Activated T-helper 1 cell treated with Interleukin-2 at 50 U/mL for 16 hours (primary cell): ENCODE results near the gene KRT17.
"Not testable (repeated sequence)": the region's sequence is repeated elsewhere in the genome, so short reads cannot be mapped to it uniquely, and the experiment has no call there.

ENCODE experiments used
- DNase-seq: peaks from one replicate; pipeline ENCODE4 v3.0.0-alpha.2; 2020; ENCODE audit warnings: low read depth

The KRT17 gene

DNA sequence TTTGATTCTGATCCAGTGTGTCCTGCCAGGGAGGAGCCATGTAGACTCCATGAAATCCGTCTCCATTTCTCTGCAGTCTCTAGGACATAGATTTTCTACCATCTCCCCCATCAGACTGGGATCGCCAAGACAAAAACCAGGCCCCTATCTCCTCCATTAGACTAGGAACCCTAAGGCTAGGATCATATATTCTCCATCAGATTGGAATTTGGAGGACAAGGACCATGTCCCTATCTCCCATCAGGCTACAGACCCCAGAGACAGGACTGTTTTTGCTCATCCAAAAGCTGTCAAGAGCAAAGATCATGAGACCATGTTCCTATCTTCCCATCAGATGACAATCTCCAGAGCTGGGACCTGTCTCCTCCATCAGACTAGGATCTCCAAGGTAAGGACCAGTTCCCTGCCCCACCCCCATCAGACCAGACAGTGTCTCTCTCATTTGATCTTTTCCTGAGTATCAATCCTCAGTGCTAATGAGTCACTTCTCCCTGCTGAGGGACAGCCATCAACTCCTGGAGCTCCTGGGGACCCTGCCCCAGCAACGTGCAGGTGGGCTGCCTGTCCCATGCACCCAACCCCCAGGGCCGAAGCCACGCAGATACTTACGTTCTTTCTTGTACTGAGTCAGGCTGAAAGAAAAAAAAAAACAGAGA is 4.3 kb downstream of the KRT17 start:
- DNase-seq: not testable (repeated sequence)

DNA sequence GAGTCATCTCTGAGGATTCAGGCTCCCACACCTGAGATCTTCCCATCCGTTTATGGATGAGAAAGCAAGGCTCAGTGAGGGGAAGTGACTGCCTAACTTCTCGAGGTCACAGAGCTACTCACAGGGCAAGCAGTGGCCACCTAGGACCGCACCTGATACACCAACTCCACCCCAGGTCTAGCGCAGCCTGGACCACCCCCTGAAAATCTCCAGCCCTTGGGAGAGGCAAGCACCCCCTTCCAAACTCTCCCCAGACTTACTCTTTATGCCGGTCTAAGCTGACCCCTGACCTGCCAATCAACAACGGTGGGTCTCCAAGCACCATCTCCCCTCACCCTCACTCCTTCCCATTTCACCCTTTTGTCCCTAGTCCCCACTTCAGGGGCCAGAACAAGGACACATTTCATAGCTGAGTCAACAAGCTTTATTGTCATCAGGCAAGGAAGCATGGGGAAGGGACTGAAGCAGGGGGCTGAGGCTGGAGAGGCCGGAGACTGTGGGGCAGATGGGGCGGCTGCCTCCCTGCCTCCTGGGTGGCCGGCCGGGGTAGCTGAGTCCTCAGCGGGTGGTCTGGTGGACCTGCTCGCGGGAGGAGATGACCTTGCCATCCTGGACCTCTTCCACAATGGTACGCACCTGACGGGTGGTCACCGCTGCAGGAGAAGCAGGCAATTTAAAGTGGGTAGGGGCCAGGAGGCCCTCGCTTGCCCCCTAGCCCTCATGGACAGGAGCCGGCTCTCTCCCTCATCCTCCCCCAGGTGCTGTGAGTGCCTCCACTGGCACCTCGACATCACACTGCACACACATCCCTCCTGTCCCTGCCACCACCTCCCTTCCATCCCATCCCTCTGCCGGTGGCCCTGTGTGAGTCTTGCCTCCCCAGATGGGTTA is 5.1 kb downstream of the KRT17 start:
- no peak for DNase-seq

DNA sequence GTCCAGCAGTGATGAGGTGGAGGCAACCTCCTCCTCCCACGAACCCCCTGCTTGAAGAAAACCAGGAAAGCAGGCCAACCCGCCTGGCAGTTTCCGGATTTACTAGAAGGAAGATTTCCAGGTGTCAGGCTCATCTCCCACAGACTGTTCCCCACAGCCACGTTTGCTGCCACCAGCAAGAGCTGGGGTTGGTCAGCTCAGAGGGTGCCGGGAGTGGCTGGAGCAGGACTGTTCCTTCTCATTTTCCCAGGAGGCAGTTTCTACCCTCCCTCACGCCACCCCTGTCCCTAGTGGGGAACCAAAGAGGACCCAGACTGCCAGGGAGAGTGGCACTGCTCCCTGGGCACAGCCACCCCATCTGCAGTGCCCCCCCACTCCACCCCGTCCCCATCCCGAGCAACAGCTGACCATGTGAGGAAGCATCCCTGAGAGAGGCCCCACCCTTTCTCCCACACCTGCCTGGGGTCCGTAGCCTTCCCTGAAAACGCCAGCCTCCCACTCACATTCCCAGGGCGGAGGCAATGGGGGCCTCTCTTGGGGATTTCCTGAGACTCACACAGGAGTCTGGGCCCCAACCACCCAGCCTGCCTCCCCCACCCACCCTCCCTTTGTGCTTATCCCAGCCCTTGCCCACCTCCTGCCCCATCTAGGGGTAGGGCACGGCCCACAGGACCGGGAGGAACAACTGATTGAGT is 5.9 kb downstream of the KRT17 start:
- DNase-seq: no peak

DNA sequence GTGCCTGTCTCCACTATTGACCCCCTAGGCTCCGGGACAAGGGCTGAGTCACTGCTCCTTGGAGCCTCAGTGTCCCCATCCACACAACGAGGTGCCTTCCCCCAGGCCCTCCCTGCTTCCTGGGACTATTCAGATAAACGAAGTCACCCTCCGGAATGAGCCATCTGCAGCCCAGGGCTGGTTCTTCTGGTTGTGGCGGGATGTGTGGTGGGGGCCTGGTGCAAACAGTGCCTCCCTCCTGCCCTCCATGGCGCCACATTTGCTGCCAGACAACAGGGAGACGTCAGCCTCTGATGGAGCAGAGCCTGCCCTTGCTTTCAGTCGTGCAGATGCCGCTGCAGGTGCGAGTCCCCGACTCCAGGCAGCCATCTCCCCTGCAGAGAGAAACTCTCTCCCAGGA is 6.7 kb downstream of the KRT17 start:
- DNase-seq: no peak

DNA sequence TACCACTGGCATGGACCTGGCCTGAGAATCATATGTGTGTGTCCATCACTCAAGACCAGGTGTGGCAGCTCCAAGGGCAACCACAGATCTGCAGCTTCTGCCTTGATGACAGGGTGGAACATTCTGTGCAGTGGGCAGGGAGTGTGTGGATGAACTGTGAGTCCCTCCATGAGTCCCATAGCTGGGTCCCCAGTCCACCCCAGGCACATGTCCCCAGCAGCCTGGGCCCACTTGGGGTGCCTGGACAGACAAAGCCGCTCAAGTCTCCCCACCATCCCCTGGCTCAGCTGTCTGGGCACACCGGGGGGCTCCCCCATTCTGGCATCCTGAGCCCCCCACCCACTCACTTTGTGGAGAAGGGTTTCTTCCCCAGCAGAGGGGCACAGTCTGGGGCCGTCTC is 7.2 kb downstream of the KRT17 start:
- no peak for DNase-seq

DNA sequence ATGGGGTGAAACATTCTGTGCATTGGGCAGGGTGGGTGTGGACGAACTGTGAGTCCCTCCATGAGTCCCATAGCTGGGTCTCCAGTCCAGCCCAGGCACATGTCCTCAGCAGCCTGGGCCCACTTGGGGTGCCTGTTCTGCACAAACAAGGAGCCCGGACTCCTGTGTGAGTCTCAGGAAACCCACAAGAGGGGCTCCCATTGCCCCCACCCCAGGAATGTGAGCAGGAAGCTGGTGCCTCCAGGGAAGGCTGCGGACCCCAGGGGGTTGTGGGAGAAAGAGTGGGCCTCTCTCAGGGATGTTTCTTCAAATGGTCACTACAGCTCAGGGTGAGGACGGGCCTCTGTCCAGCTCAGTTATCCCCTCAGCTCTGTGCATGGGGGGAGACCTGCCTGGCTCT is 7.9 kb downstream of the KRT17 start:
- DNase-seq: not testable (repeated sequence)

DNA sequence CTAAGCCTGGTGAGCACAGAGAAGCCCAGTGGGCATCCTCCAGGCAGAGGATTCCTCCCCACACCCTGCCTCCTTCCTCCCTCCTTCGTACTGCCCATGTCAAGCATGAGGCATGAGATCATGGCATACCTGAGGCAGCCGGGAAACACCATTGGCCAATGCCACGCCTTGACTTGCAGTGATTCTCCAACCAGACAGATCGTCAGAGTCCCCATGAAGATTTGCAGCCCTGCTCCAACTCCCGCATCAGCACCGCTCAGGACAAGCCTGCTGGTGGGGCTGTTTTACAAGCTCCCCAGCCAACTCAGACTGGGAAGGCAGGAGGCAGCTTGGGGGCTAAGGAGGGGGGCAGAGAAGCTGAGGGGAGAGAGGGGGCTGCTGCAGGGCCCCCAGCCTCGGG is 8.9 kb downstream of the KRT17 start:
- DNase-seq: no peak

DNA sequence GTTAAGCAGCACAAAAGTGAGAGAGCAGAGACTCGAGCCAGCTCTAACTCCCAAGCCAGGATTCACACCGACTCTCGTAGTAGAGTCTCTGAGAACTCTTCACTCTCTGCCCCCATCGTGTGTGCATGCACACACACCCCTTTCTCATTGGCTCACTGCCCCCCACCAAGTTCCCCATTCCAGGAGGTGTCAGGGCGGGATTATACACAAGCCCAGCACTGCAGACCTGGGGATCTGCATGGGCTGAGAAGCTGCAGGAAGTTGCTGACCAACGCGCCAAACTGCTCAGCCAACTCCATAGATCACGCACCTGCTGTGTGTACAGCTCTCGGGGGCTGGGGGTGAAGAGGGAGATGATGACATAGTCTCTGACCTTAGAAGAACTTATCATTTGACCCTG is 9.6 kb downstream of the KRT17 start:
- not testable (repeated sequence) for DNase-seq

DNA sequence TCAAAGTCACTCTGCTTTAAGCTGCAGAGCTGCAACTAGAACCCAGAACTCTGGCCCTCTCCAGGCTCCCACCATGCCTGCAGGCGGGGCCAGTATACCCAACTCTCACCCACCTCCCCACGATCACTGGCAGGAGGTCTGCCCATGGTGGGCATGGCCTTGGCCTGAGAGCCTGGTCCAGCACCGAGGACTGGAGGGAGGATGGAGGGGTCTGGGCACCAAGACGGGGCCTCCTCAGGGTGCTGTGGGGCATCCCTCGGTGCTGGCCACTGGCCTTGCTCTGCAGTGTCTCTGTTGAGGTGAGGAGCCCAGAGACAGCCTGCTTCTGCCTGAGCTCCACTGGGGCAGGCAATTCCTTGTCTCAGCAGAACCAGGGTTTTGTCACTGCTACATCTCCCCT is 10.3 kb downstream of the KRT17 start:
- DNase-seq: no peak

DNA sequence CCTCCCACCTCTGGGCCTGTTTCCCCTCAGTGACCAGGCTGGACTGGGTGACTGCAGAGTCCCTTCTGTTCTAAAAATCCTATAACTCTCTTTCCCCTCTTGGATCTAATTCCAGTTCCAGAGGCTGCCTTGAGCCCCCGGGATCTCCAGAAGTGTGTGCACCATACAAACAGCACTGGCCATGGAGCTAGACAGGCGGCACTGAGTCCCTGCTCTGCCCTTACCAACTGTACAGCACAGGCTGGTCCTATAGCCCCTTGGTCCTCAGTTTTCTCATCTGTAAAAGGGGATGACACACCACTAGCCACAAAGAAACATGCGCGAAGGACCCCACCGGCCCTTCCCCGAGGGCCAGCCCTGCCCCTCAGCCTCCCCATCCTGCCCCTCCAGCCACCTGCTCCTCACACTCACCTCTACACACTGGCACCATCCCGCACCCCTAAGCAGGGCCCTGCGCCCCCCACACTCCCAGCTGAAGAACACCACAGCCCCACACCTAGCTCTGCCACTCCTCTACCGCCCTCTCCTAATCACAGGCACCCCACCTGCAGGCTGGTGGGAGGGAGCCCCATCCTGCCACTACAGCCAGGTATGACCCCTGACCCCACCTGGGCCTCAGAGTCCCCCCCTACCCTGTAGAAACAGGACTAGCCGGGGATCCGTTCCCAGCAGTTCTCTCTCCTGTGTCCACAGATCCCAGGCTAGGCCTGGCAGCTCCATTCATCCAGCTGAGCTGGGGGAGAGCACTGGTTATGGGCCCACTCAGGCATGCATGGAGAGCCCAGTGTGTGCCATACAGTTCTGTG is 10.9 kb downstream of the KRT17 start:
- no peak for DNase-seq

DNA sequence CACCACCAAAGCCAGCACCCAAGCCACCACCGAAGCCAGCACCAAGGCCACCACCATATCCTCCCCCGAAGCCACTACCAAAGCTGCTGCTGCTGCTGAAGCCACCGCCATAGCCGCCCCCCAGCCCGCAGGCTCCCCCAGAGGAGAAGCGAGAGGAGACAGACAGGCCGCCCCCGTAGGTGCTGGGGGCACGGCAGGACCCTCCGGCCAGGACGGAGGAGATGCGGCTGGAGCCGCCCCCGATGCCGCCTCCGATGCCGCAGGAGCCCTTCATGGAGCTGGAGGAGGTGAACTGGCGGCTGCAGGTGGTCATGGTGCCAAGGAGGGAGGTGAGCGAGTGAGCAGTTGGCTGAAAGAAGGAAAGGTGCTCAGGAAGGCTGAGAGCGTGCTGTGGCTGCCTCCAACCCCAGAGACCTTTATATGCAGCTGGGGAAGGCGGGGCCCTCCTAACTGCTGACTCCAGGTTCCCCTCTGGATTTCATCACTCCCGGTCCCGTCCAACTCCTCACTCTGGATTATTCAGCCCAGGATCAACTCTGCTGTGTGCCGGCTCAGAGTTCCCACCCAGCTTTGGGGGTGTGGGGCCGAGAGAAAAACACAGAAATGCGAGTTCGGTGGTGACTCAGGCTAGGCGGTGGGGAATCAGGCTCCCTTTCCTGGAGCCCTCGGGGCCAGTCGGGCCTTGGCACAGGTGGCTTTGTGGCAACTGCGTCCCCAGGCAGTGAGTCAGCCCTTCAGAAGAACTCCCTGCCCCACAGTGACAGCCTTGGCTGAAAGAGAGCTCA is 11.8 kb downstream of the KRT17 start, which contains the start of gene KRT16:
Gene KRT16, minus strand, starts transcription at position 392 of the 785 bp plus-strand sequence. Its CDS starts 79 bp downstream, at position 313.
- DNase-seq: not testable (repeated sequence)

DNA sequence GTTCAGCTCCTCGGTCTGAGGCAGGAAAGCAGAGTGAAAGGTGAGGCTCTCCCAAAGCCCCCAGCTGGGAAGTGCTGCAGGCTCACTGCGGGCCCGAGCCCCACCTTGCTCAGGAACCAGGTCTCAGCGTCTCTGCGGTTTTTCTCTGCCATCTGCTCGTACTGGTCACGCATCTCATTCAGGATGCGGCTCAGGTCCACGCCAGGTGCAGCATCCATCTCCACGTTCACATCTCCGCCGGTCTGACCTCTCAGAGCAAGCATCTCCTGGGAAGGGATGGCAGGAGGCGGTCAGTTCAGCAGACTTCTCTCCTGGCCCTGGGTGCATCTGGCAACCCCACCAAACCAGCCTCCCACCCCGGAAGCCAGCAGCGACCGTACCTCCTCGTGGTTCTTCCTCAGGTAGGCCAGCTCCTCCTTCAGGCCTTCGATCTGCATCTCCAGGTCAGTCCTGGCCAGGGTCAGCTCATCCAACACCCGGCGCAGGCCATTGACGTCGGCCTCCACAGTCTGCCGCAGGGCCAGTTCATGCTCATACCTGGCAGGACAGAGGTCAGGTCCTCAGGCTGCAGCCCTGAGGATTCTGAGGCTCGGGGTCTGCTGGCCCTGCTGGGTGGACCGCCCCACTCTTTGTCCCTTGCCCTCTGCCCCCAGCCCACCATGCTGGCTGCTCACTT is 13.3 kb downstream of the KRT17 start:
- no peak for DNase-seq

DNA sequence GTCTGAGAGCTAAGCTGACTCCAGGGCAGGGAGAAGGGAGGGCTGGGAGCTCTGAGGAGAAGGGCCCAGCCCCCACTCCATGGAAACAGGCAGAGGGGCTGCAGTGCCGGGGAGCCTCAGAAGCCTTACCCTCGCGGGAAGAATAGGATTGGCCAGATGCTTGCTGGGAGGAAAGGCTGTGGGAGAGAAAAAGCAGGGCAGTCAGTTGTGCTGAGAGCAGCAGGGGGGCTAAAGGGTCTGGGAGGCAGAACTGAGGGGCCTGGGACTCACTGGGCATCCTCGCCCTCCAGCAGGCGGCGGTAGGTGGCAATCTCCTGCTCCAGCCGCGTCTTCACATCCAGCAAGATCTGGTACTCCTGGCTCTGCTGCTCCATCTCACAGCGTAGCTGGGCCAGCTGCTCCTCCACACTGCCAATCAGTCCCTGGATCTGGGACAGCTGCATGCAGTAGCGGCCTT is 14.3 kb downstream of the KRT17 start:
- DNase-seq: not testable (repeated sequence)

DNA sequence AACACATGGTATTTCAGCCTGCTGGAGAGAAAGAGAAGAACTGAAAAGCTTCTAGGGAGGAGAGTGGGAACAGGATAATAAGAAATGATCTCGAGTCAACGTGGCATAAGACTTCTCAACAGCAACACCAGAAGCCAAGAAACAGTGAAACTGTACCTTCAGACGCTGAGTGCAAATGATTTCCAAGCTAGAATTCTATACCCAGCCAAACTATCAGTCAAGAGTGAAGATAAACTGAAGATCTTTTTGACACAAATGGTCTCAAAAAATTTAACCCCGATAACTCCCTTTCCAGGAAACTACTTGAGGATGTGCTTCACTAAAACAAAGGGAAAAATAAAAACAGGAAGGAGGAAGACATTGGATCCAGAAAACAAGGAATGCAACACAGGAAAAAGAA is 17.4 kb downstream of the KRT17 start:
- DNase-seq: not testable (repeated sequence)

DNA sequence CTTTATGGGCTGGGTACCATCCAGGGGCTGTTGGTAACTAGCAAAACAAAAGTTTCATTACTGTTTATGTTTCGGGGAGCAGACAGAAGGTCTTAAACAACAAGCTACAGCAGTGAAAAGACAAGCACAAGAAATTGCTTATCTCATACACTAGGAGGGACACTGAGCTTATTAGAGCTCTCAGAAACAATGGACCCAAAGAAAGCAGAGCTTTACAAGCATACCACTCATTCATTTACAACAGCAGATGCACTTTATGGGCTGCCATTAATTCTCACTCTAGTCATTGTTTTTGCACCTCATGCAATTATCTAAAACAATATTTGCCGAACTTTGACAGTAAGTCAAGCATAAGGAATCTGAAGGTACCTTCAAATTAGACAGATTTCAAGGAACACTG is 21.9 kb downstream of the KRT17 start:
- no peak for DNase-seq

DNA sequence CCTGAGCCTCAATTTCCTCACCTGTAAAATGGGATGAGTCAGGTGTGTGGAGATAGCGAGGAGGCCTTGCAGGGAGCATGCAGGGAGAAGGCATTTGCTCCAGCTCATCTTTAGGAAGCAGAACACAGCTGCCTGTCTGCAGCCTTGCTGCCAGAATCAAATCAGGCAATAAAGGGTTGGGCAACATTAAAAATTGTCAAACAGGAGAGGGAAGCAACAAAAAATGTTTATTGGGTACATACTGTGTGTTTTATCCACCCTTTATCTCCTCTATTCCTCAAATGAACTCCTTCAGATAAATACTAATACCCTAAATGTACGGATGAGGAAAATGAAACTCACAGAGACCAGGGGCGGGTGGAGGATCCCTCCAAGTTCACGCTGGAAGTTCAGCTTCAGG is 24.1 kb downstream of the KRT17 start:
- DNase-seq: no peak

DNA sequence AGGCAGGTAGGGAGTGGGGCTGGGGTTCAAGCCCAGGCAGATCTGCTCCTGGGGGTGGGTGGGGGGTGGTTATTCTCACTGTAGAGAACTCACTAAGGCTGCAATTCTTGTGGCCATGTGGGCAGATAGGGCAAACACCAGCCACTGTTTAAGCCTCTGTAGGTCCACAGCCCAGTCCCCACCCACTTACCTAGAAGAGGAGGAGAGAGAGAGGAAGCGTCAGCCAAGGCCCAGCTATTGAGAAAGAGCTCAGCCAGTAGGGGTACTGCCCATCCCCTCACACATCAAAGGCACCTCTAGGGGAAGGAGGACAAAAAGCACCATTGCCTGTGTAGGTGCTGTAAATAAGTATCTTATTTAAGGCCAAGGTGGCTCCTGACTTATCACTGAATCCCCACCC is 24.7 kb downstream of the KRT17 start:
- no peak for DNase-seq

DNA sequence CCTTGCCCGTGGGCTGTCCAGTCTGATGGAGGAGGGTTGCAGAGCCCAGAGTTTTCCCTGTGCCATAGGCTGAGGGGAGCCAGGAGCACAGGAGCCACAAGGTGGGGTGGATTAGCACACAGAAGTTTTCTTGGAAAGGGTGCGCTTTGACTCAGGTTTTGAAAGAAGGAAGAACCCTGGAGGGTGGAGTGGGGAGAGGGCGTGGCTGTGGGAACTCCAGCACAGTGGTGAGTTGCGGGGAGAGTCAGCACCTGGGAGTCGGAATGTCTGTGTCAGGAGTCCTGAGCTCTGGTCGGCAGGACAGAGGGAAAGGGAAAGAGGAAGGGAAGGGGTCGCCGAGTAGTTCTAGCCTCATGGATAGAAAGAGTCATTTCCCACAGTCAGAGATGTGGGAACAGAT is 28.8 kb downstream of the KRT17 start:
- no peak for DNase-seq

DNA sequence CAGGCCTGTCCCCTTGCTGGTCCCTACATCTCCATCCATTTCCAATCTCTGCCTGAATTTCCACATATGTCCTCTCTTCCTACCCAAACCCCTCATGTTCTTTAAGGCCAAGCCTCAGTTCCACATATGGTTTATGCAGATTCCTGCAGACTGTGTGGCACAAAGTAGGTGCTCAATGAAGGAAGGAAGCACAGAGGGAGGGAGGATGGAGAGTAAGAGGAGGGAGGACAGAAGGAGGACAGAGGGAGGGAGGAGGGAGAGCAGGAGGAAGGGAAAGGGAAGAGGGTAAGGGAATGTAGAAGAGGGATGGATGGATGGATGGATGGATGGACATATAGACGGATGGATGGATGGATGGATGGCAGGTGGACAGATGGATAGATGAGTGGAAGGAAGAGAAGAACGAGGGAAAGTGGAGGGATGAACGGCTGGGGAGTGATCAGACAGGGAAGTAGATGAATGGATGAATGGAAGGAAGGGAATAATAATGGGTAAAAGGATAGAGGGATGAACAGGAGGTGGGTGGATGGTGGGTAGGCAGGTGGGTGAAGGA is 29.9 kb downstream of the KRT17 start:
- no peak for DNase-seq

DNA sequence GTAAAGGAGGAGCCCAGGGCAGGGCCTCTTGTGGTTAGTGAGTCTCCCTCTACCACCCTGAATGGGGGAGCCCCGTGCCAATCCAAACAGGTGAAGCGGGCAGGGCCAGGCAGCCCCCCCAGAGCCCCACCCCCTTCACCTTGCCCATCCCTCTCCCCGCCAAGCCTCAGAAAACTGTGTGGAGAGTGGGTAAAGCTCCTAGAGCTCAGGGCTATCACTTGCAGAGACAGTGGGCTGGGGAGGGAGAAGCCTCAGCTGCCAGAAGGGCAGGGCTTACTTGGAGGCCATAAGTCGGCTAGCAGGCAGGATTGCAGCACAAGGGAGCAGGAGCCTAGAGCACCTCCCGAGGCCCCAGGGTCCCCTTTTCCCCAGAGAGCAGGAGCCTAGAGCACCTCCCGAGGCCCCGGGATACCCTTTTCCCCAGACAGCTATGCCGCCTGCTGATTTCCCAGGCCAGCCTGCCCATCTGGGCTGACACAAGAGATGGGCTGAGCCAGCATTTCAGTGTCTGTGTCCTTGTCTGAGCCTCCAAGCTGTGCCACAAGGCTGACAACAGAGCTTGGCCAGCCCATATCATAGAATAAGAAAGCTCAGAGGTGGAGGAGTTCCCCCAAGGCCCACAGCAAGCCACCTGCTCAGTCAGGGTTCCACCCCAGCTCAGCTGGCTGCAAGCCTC is 30.9 kb downstream of the KRT17 start:
- DNase-seq: no peak
